Camera-type eye (tissue), 1 donor: ENCODE data around the gene ARHGAP23. TPM values are rescaled to one million over a fixed set of nuclear protein-coding genes. Genes with fewer than 3 reads are reported as not detected.

Experiments
- total RNA-seq: library from RNA; depleted of rRNA; stranded (reverse); fragments of >200 nt; gene quantifications from one replicate; pipeline ENCODE4 v1.2.3, GENCODE V29; 2014

The ARHGAP23 gene
- total RNA-seq: 73.6 TPM

GRCh38 chr17:38428112-38428642, at the start of gene ARHGAP23:
ARHGAP23 (plus strand) TSS chr17:38428464; CDS start chr17:38428486, 22 bp downstream.

Other genes starting within 250 kb of the ARHGAP23 start
- not detected for gene TBC1D3, start 235.9 kb upstream of the ARHGAP23 start, total RNA-seq
- 31.3 TPM for gene MRPL45, start 131.3 kb upstream of the ARHGAP23 start, total RNA-seq
- 10.4 TPM for gene GPR179, start 84.5 kb upstream of the ARHGAP23 start, total RNA-seq
- gene SOCS7, start 76.6 kb upstream of the ARHGAP23 start, total RNA-seq: 37.7 TPM
- 14.8 TPM for gene SRCIN1, start 177.5 kb downstream of the ARHGAP23 start, total RNA-seq
- 1.1 TPM for gene EPOP, start 246.5 kb downstream of the ARHGAP23 start, total RNA-seq